GM18909 (cell line): ENCODE results near the gene PAX7.

Experiments used
- ATAC-seq: cut with Tn5 transposase; IDR thresholded peaks from one replicate; pipeline ENCODE4 v1.9.1; 2021; ENCODE audit warnings: mild to moderate bottlenecking; ENCODE audit not compliant: unreplicated experiment, poor library complexity

PAX7 gene

DNA sequence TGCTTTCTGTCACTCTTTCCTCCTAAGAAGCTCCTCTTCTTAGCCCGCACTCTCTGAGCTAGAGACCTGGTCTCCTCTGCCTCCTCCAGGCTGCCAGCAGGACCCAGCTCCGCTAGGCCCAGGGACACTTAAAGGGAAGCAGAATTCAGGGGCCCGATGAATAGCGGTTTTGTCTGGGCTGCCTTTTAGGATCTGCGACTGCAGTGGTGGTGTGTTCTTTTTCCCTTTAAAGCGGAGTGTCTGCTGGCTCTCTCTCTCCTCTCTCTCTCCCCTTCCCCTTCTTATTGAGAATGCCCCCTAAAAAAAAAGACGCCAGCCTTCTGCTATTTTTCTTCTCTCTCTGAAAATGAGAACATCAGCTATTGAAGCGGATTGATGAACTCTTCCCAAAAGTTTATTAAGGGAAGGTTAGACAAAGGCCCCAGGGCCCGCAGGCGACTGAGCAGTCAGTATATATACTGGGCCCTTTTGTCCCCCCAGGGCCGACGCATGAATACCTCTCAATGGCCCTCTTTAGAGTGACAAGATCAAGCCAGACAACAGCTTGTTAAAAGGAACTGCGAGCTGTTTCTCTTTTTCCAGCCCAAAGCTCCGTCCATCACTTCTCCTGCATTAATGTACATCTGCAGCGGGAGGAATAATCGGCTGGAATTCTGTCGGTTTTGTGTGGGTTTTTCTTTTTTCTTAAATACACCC lies 27.0 kb downstream of the PAX7 start:
- ATAC-seq = no peak

- no peak for ATAC-seq
Observed at GRCh38 chr1:18658831-18659230, 28.2 kb downstream of the PAX7 start.

GRCh38 chr1:18661404-18662285 lies 31.0 kb downstream of the PAX7 start:
- no peak for ATAC-seq

GRCh38 chr1:18662286-18662639 lies 31.6 kb downstream of the PAX7 start:
- no peak for ATAC-seq

DNA sequence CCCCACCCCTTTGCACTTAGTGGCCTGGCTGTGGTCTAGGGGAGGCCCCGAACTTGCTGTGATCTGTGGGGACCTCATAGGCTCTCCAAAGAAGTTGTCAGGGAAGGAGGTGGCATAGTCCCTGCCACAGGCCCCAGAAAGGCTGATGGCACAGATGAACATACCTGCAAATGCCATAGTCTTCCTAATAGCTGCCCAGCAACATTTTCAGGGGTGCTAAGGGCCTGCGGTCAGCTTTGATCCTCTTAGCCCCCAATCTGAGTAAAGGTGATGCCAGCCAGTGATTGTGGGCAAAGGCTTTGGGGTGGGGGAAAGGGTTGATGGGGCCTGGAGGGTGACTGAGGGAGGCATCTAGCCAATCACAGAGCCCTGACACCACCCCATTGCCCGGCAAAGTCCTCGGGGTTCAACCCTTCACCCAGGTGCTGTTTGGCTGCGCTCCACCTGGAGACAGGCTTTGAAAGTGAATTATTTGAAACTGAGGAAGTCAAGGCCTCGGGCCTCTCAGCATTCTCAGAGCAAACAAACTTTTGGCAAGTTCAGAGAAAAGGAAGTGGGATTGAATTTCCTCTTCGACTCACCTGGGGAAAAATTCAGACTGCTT lies 35.8 kb downstream of the PAX7 start:
- no peak for ATAC-seq

DNA sequence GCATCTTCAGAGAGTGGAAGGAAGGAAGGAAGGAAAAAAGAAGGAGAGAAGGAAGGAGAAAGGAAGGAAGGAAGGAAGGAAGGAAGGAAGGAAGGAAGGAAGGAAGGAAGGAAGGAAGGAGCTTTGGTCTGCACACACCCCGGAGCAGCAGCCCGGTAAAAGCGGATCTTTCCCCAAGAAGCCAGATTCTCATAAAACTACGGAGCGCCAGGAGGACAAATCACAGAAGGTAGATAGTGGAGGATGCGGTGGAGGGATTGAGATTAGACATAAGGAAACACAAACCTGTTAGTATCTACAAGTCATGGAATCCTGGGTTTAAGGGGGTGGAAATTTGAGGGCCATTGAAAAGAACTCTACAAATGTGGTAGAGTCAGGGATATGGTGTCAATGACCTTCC lies 36.7 kb downstream of the PAX7 start:
- ATAC-seq = no peak

DNA sequence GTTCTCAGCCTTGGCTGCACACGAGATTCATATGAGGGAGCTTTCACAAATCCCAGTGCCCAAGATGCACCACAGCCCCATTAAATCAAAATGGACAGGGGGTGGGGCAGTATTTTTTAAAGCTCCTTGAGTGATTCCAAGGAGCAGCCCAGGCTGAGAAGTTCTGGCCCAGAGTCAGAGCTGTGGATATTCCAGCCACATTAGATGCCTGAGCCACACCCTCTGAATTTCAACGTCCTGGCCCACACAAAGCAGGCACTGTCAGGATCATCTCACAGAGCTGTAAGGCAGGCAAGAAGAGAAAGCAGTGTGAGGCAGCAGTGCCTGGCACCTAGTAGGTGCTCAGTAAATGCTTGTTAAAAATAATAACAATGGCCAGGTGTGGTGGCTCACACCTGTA lies 37.4 kb downstream of the PAX7 start:
- ATAC-seq = no peak

GRCh38 chr1:18668750-18669404 lies 38.2 kb downstream of the PAX7 start:
- no peak for ATAC-seq

- no peak for ATAC-seq
Observed at GRCh38 chr1:18670121-18670867, 39.6 kb downstream of the PAX7 start.

DNA sequence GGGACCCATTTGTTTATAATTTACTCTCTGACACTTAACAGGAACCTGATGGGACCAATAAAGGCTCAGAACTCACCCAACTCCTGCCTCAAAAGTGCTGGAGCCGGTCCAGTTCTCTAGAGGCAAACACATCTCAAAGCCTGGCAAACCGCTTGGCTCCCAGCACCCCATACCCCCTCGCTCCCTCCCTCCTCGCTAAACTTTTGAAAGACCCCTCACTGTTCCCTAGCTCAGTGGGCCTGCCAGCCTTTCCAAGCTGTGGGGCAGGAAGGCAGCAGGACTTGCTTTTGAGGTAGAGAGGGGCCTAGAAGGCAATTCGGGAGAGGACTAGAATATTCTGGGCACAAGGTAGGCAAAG lies 40.2 kb downstream of the PAX7 start:
- ATAC-seq = no peak

DNA sequence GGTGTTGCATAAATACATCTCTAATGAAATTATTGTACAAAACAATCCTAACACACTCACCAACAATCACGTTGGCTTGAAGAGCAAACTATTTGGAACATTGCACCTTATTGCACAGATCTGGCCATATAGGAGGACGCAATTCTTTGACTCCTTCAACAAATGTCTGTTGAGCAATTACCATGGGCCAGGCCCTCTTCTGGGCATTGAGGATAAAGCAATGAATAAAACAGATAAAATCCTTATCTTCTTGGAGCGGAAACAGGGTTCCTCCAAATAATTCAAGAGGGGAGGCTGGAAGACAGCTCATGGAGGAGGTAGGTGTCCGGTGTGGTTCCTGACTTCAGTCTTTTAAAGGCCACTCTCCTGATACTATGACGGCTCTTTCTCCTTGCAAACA lies 43.3 kb downstream of the PAX7 start:
- ATAC-seq = no peak

- ATAC-seq = no peak
Observed at GRCh38 chr1:18676332-18676781, 45.7 kb downstream of the PAX7 start.

DNA sequence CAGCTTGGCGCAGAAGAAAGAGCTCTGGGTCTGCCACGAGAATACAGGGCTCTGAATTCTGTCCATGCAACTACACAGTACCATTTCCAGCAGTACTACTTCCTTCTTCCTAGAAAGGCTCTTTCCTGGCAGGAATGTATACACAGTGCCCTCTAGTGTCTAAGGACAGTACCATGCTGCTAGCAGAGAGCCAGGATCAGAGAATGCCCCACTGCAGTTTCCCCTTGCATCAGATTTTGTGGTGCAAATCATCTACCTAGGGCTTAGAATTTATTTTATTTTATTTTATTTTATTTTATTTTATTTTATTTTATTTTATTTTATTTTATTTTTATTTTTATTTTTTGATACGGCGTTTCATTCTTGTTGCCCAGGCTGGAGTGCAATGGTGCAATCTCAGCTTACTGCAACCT lies 50.8 kb downstream of the PAX7 start:
- ATAC-seq = no peak

DNA sequence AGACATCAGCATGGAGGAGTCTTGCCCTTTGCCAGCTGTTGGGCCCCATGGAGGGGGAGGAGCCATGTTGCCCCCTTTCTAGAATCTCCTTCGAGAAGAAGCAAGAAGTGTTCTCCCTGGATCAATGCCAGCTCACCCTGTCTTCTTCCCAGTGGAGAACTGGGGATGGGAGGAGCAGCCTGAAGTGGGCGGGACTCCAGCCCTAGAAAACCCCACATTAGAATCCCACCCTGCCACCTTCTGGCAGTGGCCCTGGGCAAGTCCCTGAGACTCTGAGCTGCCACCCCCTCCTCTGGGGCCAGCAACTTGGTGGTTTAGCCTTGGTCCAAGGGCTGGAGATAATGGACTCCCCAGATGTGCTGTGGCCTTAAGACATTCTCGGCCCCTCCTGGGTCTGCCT lies 51.7 kb downstream of the PAX7 start:
- no peak for ATAC-seq

GRCh38 chr1:18684303-18684702 lies 53.7 kb downstream of the PAX7 start:
- ATAC-seq = no peak

DNA sequence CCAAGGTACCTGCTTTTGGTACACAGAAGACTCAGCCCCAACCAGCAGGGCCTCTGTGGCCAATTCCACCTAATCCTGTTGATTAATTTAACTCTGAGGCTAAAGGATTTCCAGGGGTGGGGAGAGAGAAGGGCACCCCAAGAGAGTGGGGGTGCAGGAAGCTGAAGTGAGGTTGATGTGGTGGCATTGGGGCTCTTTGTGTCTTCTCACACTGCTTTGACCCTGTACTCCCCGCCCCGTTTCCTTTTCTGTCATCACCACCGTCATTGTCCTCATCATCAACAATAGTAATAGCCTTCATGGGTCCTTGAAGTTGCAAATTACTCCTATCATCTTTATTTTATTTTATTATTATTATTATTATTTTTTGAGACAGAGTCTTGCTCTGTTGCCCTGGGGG lies 55.9 kb downstream of the PAX7 start:
- no peak for ATAC-seq

DNA sequence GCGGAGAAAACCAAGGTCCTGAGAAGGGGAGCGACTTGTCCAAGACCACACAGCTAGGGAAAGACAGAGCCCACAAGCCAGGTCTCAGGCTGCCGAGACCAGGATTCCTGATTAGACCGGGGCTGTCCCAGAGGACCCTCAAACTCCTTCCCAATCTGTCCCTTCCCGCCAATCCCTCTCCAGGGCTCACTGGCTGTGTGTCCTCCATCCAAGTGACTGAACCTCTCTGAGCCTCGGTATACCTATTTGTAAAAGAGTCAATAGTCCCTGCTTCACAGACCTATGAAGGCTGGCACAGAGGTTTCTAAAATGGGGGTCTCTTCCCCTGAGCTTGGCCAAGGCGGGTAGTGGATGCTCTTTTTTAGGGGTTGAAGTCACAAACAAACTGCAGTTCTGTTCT lies 56.6 kb downstream of the PAX7 start:
- ATAC-seq = no peak

DNA sequence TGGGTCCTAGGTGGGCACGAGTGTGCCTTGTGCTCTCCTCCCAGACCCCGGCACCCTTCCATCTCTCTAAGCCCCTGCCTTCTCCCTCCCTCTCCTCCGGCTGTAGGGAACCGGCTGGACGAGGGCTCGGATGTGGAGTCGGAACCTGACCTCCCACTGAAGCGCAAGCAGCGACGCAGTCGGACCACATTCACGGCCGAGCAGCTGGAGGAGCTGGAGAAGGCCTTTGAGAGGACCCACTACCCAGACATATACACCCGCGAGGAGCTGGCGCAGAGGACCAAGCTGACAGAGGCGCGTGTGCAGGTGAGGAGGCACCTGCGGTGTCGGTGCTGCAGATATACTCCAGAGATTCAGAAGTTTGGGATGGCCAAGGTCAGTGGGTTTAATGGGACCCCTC lies 61.0 kb downstream of the PAX7 start:
- ATAC-seq = no peak

GRCh38 chr1:18693256-18694098 lies 62.8 kb downstream of the PAX7 start:
- no peak for ATAC-seq
